Psoas muscle (tissue), 8 donors: ENCODE data around the gene RFC5. TPM values are rescaled to one million over a fixed set of nuclear protein-coding genes. Genes with fewer than 3 reads are reported as not detected.
A peak's percentile ranks its signal among the peaks of the same experiment; 100 is the strongest.

ENCODE experiments used
- ATAC-seq, 4 donors: fragments of 200-7000 bp; cut with Tn5 transposase; one replicate each; pipeline ENCODE4 v1.9.1; 2020; ENCODE audit warnings: moderate library complexity in 3 of 4, mild to moderate bottlenecking in 2 of 4
- DNase-seq, 2 donors: peaks; one replicate each; pipeline ENCODE4 v3.0.0-alpha.2; 2020
- H3K27ac ChIP-seq: fragments of 200-600 bp; one replicate; pipeline ENCODE4 v1.8.0; 2022
- H3K27me3 ChIP-seq, 3 donors: fragments of 200-600 bp in 1 of 3; one replicate each; pipeline versions ENCODE4 v1.6.1 to v1.8.0; 2013 to 2022; ENCODE audit warnings: low read length in 2 of 3, mild to moderate bottlenecking in 2 of 3, moderate library complexity in 1 of 3; ENCODE audit not compliant: insufficient read depth in 3 of 3
- H3K36me3 ChIP-seq, 2 donors: fragments of 200-600 bp in 1 of 2; one replicate each; pipeline versions ENCODE4 v1.6.1 to v1.8.0; 2013 to 2022; ENCODE audit warnings: low read depth in 1 of 2, mild to moderate bottlenecking in 1 of 2, moderate library complexity in 1 of 2; ENCODE audit not compliant: insufficient read depth in 1 of 2
- H3K4me1 ChIP-seq: fragments of 200-600 bp; one replicate; pipeline ENCODE4 v1.8.0; 2022
- H3K4me3 ChIP-seq: fragments of 200-600 bp; one replicate; pipeline ENCODE4 v1.8.0; 2022; ENCODE audit warnings: mild to moderate bottlenecking
- H3K9me3 ChIP-seq: fragments of 200-600 bp; one replicate; pipeline ENCODE4 v1.8.0; 2022
- CTCF ChIP-seq: fragments of 200-600 bp; IDR thresholded peaks from one replicate; pipeline ENCODE4 v1.8.0; 2022; ENCODE audit warnings: antibody characterized with exemption
- WGBS, 3 donors: extraction: QIAGEN DNeasy Blood & Tissue Kit; methylation state at CpG; one replicate each; pipeline versions ENCODE4 v1.1.6 to v1.1.7; 2013; 5-methylcytosine and 5-hydroxymethylcytosine counted together
- intact Hi-C, 2 donors: fragments of 100-400 bp; cut with DNase I; formaldehyde crosslinking; loops; one replicate each; pipeline versions ENCODE4 v1.11.0 to v1.14.2; 2022
- polyA plus RNA-seq, 3 donors: library from polyadenylated mRNA; stranded (reverse); fragments of 200-250 nt; gene quantifications; one replicate each; pipeline ENCODE4 v1.2.3, GENCODE V29; 2013
- total RNA-seq, 4 donors: library from RNA; stranded (reverse); fragmentation: NEBNext Ultra II Directional in 2 of 4; extraction: Animal tissue kit (Norgen Biotek cat#: 25700) in 2 of 4; gene quantifications; one replicate each; pipeline versions ENCODE4 v1.2.1 to v1.2.4, GENCODE V29; 2021 to 2023
- donor health status: healthy with polysubstance abuse.
- donor health status: DM: no; HTN: no; CAD: no; lungs with moderate emphysema.
- donor health status: Bipolar disorder and iron deficiency.
- donor health status: healthy.
- donor health status: DM: yes; HTN: yes; CAD: no.
- donor health status: DM: no; HTN: no; CAD: no.
- donor health status: DM: no; HTN: no; CAD: no.
- donor health status: DM: yes; HTN: yes; CAD: no.

RFC5 gene
- total and polyA plus RNA-seq, 7 donors, result 2.2 to 8.5 (median 3.8) TPM

- H3K4me3 ChIP-seq, result no peak overlapping the region
- intact Hi-C loops, result loop anchor here (5.0 to 10.0 kb wide), 2 partner anchors 157 to 160 kb away; no protein-coding TSS in a partner anchor
- H3K36me3 ChIP-seq, result peaks cover 13 to 99% of the 10 kb centered on the region in 2 donors
- H3K9me3 ChIP-seq, result no peaks in the 10 kb centered on the region
- no peak overlapping the region for H3K27ac ChIP-seq
- peak; percentile 36 for TF ChIP-seq CTCF
- ATAC-seq, result peak in 3 of 4 donors; percentile 43 to 76 (median 67)
- DNase-seq, result no peak
- 93 to 94% (median 94%) methylated on average over 5 of the region's 5 CpGs for WGBS, 3 donors
- H3K27me3 ChIP-seq, result no peaks in the 10 kb centered on the region
- no peaks in the 10 kb centered on the region for H3K4me1 ChIP-seq
Observed at GRCh38 chr12:118034429-118035189, 18.1 kb downstream of the RFC5 start.

GRCh38 chr12:118035190-118036041 is 18.9 kb downstream of the RFC5 start:
- TF ChIP-seq CTCF, result no peak
- DNase-seq, result no peak
- no peak overlapping the region for H3K4me3 ChIP-seq
- H3K9me3 ChIP-seq, result no peaks in the 10 kb centered on the region
- H3K27ac ChIP-seq, result no peak overlapping the region
- ATAC-seq, result peak in 2 of 4 donors; percentile 17 to 32
- H3K36me3 ChIP-seq, result peaks cover 13 to 100% of the 10 kb centered on the region in 2 donors
- intact Hi-C loops, result loop anchor here in 1 of 2 donors (10.0 kb wide), 1 partner anchor 161 kb away; no protein-coding TSS in a partner anchor
- H3K27me3 ChIP-seq, result no peaks in the 10 kb centered on the region
- no peaks in the 10 kb centered on the region for H3K4me1 ChIP-seq
- WGBS, 3 donors, result 80 to 81% (median 81%) methylated on average over 9 of the region's 9 CpGs

GRCh38 chr12:118036672-118037411 is 20.3 kb downstream of the RFC5 start:
- no peak for TF ChIP-seq CTCF
- Histone ChIP-seq H3K27me3 (no peaks in the 10 kb centered on the region), H3K9me3 (no peaks in the 10 kb centered on the region), H3K36me3 (peaks cover 13 to 100% of the 10 kb centered on the region in 2 donors), H3K4me3 (no peak overlapping the region), H3K4me1 (no peaks in the 10 kb centered on the region), H3K27ac (no peak overlapping the region)
- DNase-seq (no peak), ATAC-seq (peak in 3 of 4 donors; percentile 28 to 68 (median 31))
- intact Hi-C loops, result loop anchor here in 1 of 2 donors (10.0 kb wide), 1 partner anchor 162 kb away; no protein-coding TSS in a partner anchor
- 71 to 76% (median 75%) methylated on average over 11 of the region's 11 CpGs for WGBS, 3 donors

GRCh38 chr12:118038137-118038536 is 21.6 kb downstream of the RFC5 start:
- H3K27me3 ChIP-seq, result no peaks in the 10 kb centered on the region
- H3K36me3 ChIP-seq, result peaks cover 11 to 100% of the 10 kb centered on the region in 2 donors
- intact Hi-C loops, result loop anchor here in 1 of 2 donors (10.0 kb wide), 1 partner anchor 163 kb away; no protein-coding TSS in a partner anchor
- ATAC-seq (no peak), DNase-seq (no peak)
- no peak for TF ChIP-seq CTCF
- 70 to 79% (median 79%) methylated on average over 6 of the region's 6 CpGs for WGBS, 3 donors
- no peaks in the 10 kb centered on the region for H3K4me1 ChIP-seq
- H3K4me3 ChIP-seq, result no peak overlapping the region
- H3K9me3 ChIP-seq, result no peaks in the 10 kb centered on the region
- no peak overlapping the region for H3K27ac ChIP-seq
